Heart left ventricle (tissue), 13 donors: Measurements from ENCODE around the gene LPP.
A peak's percentile ranks its signal among the peaks of the same experiment; 100 is the strongest.

Source experiments
- CTCF ChIP-seq, 12 donors: fragments of 200-600 bp; sonication (generic) in 4 of 12; IDR thresholded peaks; one replicate each; pipeline versions ENCODE4 v1.5.0 to v1.8.0; 2018 to 2022; ENCODE audit warnings: antibody characterized with exemption in 12 of 12, mild to moderate bottlenecking in 5 of 12
- POLR2A ChIP-seq, 2 donors: fragments of 450-650 bp; IDR thresholded peaks; one replicate each; pipeline ENCODE4 v1.6.1; 2017; ENCODE audit warnings: antibody characterized with exemption in 2 of 2, mild to moderate bottlenecking in 2 of 2, moderate library complexity in 2 of 2
- donor health status: ischemic (EF 13 %, LVEDD 7.1; RV severe dilation, severe dysfunction).
- donor health status: DM: no; HTN: yes; CAD: no.
- donor health status: DM: no; HTN: no; CAD: no.
- donor health status: ischemic (EF 25% LVEDD 6.9; RV normal size, moderate dysfunction).
- donor health status: ischemic (EF 25% LVEDD 5.7; RV mildly dilated, moderate dysfunction).
- donor health status: ischemic (EF 35%, LVEDD 5.7; RV mildly dilated, moderate dysfunction).
- donor health status: nonischemic (EF 11% LVEDD 7.7; RV severe dilation, severe dysfunction).
- donor health status: DM: yes; HTN: yes; CAD: no.
- donor health status: PGD.
- donor health status: ischemic (EF 29% LVEDD 5.4; RV normal size, mild dysfunction).
- donor health status: nonischemic (EF 23%, LVEDD 6.1; RV moderate dilation, normal function).

DNA sequence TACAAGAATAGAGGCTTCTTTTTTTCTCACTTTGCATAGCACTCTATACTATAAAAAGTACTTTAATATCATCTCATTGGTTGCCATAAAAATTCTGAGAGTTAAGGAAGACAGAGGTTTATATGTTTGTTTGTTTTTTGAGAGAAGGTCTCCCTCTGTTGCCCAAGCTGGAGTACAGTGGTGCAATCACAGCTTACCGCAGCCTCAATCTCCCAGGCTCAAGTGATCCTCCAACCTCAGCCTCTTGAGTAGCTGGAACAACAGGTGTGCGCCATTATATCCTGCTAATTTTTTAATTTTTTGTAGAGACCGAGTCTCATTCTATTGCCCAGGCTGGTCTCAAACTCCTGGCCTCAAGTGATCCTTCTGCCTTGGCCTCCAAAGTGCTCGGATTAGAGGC, 250.2 kb downstream of the LPP start:
- no peak for TF ChIP-seq POLR2A (IDR thresholded peaks at IDR 0.05)
- peak in 1 of 12 donors; percentile 8 for TF ChIP-seq CTCF (IDR thresholded peaks at IDR 0.05)
